Gastroesophageal sphincter (tissue), 3 donors: ENCODE measurements around the gene HLA-DRA.

ENCODE experiments used
- EP300 ChIP-seq: sonication (generic); formaldehyde crosslinking; IDR thresholded peaks from one replicate; pipeline ENCODE4 v1.6.1; 2017; ENCODE audit warnings: antibody characterized with exemption, mild to moderate bottlenecking
- POLR2A ChIP-seq, 2 donors: fragments of 450-650 bp; IDR thresholded peaks; one replicate each; pipeline ENCODE4 v1.6.1; 2017; ENCODE audit warnings: antibody characterized with exemption in 2 of 2, mild to moderate bottlenecking in 2 of 2, moderate library complexity in 1 of 2
- POLR2AphosphoS5 ChIP-seq: sonication (generic); formaldehyde crosslinking; IDR thresholded peaks from one replicate; pipeline ENCODE4 v1.6.1; 2017; ENCODE audit warnings: antibody characterized with exemption
- TF ChIP-seq, protein P1 (sequence below), 4 experiments: fragments of 200-600 bp in 2 of 4; fragments of 450-650 bp in 2 of 4; sonication (generic) in 1 of 4; IDR thresholded peaks; one replicate each; pipeline ENCODE4 v1.5.1; 2017 to 2019; ENCODE audit warnings: antibody characterized with exemption in 4 of 4, mild to moderate bottlenecking in 2 of 4, moderate library complexity in 2 of 4

GRCh38 chr6:32449088-32449736, 9.5 kb downstream of the HLA-DRA start:
- TF ChIP-seq, protein P1, sequence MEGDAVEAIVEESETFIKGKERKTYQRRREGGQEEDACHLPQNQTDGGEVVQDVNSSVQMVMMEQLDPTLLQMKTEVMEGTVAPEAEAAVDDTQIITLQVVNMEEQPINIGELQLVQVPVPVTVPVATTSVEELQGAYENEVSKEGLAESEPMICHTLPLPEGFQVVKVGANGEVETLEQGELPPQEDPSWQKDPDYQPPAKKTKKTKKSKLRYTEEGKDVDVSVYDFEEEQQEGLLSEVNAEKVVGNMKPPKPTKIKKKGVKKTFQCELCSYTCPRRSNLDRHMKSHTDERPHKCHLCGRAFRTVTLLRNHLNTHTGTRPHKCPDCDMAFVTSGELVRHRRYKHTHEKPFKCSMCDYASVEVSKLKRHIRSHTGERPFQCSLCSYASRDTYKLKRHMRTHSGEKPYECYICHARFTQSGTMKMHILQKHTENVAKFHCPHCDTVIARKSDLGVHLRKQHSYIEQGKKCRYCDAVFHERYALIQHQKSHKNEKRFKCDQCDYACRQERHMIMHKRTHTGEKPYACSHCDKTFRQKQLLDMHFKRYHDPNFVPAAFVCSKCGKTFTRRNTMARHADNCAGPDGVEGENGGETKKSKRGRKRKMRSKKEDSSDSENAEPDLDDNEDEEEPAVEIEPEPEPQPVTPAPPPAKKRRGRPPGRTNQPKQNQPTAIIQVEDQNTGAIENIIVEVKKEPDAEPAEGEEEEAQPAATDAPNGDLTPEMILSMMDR (IDR thresholded peaks at IDR 0.05) = no peak
- TF ChIP-seq POLR2A (IDR thresholded peaks at IDR 0.05) (no peak), POLR2AphosphoS5 (no peak), EP300 (no peak)
